AG04450 (cell line): ENCODE measurements around the gene CSNK2B. TPM values are rescaled to one million over a fixed set of nuclear protein-coding genes. Genes with fewer than 3 reads are reported as not detected.
A peak's percentile ranks its signal among the peaks of the same experiment; 100 is the strongest.

Source experiments
- CTCF ChIA-PET: fragments of 300-600, 350-600 bp; formaldehyde crosslinking; extraction: SDS; loops from one replicate; lab custom pipeline; 2022; ENCODE audit warnings: antibody characterized with exemption, inconsistent platforms; lab: Charles Lee
- POLR2A ChIA-PET: fragments of 350-600 bp; formaldehyde crosslinking; extraction: SDS; loops from one replicate; lab custom pipeline; 2021; ENCODE audit warnings: antibody characterized with exemption, inconsistent platforms; lab: Yijun Ruan, JAX
- DNase-seq: peaks from one replicate; pipeline ENCODE4 v3.0.0-alpha.2; 2011; ENCODE audit warnings: low read depth, low spot score
- H3K27ac ChIP-seq: one replicate; pipeline ENCODE4 v1.5.1; 2012; ENCODE audit warnings: low read depth, low read length, control low read depth
- H3K27me3 ChIP-seq: one replicate; pipeline ENCODE4 v1.6.0; 2012; ENCODE audit warnings: low read length; ENCODE audit not compliant: control insufficient read depth, insufficient read depth
- H3K4me3 ChIP-seq: 2 replicates; pipeline ENCODE4 v1.5.1; 2011; ENCODE audit warnings: mild to moderate bottlenecking, low read depth, low read length, control low read depth
- H3K9me3 ChIP-seq: 2 replicates; pipeline ENCODE4 v1.5.1; 2012; ENCODE audit warnings: low read length; ENCODE audit not compliant: control insufficient read depth, insufficient read depth
- polyA plus RNA-seq: library from polyadenylated mRNA; depleted of rRNA; stranded (reverse); fragments of >200 nt; gene quantifications from 2 replicates; pipeline ENCODE4 v1.2.3, GENCODE V29; 2011
- TF ChIP-seq, protein P1 (sequence below): IDR thresholded peaks from 2 replicates; pipeline ENCODE4 v1.5.1; 2011; ENCODE audit warnings: low read depth, low read length, control low read depth, inconsistent platforms

The CSNK2B gene
- polyA plus RNA-seq, 1 experiment = 80.1 TPM

DNA sequence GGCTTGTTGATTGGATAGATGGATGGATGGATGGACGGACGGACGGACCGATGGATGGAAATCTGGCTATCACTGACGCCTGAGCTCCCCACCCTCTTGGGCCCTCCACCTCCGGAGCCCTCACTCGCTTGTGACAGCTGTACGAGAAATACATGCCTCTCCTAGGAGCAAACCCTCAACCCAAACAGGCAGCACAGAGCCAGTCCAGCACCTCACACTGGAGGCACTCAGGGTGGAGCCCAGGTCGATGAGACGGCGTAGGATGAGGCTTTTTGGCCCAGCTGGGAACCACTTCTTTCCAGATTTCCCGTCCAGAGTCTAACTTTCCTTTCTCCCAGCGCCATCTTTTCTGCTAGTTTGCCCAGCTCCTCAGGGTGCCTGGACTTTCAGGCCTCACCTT is 17.7 kb downstream of the CSNK2B start:
- H3K27me3 ChIP-seq = no peaks in the 10 kb centered on the region
- POLR2A ChIA-PET = no interaction called here
- DNase-seq = no peak
- CTCF ChIA-PET = no interaction called here
- no peak overlapping the region for H3K27ac ChIP-seq
- H3K4me3 ChIP-seq = no peak overlapping the region
- TF ChIP-seq, protein P1, sequence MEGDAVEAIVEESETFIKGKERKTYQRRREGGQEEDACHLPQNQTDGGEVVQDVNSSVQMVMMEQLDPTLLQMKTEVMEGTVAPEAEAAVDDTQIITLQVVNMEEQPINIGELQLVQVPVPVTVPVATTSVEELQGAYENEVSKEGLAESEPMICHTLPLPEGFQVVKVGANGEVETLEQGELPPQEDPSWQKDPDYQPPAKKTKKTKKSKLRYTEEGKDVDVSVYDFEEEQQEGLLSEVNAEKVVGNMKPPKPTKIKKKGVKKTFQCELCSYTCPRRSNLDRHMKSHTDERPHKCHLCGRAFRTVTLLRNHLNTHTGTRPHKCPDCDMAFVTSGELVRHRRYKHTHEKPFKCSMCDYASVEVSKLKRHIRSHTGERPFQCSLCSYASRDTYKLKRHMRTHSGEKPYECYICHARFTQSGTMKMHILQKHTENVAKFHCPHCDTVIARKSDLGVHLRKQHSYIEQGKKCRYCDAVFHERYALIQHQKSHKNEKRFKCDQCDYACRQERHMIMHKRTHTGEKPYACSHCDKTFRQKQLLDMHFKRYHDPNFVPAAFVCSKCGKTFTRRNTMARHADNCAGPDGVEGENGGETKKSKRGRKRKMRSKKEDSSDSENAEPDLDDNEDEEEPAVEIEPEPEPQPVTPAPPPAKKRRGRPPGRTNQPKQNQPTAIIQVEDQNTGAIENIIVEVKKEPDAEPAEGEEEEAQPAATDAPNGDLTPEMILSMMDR = no peak
- H3K9me3 ChIP-seq = no peaks in the 10 kb centered on the region

DNA sequence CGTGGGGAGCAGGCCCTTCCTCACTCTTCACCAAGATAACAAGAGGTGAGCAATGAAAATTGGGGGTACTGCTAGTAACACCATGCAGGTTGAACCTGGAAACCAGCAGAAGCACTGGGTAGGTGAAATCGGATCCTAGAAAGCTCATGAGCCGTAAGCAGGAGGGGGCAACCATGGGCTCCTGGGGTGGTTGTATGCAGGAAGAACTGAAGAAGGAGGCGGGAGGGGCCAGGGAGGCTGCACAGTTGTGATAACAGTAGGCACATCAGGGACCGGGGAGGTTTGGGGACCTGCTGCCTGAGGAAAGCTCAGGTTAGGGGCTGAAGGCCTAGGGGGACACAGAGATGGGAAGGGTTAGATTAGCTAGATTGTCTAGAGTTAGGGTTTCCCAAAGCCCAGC is 20.6 kb downstream of the CSNK2B start:
- no peak for DNase-seq
- Histone ChIP-seq H3K27me3 (no peaks in the 10 kb centered on the region), H3K27ac (no peak overlapping the region), H3K4me3 (no peak overlapping the region), H3K9me3 (no peaks in the 10 kb centered on the region)
- TF ChIP-seq, protein P1 = no peak
- CTCF ChIA-PET = no interaction called here
- POLR2A ChIA-PET = no interaction called here

DNA sequence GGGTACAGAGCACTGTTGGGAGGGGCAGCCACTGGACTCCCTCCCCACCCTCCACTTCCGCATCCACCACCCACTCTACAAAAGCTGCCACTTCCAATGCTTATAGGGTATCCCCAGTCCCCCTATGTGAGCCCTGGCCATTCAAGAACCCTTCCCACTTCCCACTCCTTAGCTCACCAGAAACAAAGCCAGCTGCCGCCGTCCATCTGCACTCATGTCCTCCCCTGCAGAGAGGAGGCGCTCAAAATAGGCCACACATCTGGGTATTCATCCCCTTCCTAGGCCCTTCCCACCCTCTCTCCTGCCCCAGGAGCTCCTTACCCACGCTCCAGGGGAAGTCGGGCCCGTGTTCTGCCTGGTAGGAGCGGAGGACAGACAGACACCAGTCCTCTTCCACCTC is 21.4 kb downstream of the CSNK2B start:
- Histone ChIP-seq H3K9me3 (no peaks in the 10 kb centered on the region), H3K4me3 (no peak overlapping the region), H3K27me3 (no peaks in the 10 kb centered on the region), H3K27ac (no peak overlapping the region)
- CTCF ChIA-PET = no interaction called here
- TF ChIP-seq, protein P1 = no peak
- DNase-seq = no peak
- POLR2A ChIA-PET = no interaction called here

DNA sequence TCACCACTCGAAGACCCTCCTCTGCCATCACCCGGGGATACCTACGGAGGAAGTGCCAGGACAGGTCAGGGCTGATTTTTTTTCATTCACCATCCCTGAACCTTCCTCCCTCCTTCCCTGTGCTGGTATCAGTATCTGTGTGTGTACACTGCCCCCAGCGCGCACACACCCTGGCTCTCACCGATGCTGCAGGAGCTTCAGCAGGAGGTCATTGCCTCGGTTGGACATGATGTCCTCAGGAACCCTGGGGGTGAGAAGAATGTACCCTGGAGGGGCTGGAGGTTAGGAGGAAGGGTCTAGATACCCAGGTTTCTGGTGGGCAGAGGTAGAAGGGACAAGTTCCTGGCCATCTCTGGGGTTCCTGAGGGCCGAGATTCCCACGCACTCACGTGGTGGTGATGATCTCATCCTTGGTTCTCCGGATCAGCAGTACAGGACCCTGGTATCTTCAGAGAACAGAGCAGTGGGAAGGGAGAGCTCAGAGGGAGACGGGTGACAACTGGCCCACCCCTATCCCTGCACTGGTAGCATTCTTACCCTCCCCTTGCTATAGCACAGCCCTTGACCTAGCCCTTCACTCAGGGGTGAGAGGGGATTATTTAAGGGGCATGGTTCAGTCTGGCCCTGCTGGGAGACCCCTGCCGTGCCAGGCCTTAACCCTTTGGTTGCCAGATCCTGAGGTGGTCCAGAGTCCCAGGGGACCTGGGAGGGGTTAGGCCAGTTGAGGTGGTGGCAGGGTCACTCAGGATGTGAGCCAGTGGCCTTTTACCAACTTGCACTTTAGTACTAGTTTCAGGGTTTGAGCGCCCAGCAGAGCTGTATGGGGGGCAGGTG is 22.2 kb downstream of the CSNK2B start:
- H3K9me3 ChIP-seq = no peaks in the 10 kb centered on the region
- H3K27ac ChIP-seq = no peak overlapping the region
- DNase-seq = no peak
- H3K4me3 ChIP-seq = no peak overlapping the region
- ChIA-PET CTCF (no interaction called here), POLR2A (no interaction called here)
- TF ChIP-seq, protein P1 = no peak
- H3K27me3 ChIP-seq = no peaks in the 10 kb centered on the region

DNA sequence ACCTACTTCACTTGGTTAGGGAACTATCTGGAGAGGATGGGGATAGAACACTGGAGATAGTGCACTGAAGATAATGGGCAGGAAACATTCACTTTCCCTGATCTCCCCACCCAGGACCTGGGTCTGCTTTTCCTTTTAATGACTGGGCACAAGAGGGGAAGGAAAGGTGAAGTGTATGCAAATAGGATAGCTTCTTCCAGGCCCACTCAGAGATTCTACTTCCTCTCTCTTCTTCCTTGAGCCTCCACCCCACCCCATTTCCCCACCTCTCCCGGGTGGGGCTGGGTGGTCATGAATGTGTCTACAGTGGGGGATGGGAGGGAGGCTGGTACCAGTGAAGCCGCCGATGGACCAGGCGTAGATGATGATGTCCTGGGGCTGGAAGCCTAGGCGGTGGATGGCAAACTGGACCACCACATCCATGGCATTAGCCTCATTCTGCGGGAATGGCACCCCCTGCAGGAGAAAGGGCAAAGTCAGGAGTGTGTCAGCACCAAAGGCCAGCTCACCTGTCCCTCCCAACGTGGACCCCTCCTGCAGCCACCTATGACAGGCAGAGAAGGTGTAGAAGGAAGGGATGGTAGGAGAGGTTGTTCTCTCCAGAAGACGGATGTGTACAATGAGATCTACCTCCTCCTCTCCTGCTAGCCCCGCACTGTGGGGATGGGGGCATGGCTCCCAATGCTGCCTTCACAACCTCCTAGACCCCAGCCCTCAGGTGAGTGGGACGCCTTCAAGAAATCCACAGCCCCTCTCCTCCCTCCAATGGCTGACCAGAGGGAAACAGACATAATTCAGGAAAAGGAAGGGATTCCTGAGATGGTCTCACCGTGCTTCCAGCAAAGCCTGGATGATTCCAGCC is 23.6 kb downstream of the CSNK2B start:
- ChIA-PET CTCF (interaction anchor here (1.1 to 2.4 kb wide), 2 partner anchors 8 to 141 kb away, joined by 6 to 7 read pairs; partner anchors contain the start of gene LY6G5C), POLR2A (interaction anchor here (1.2 kb wide), 1 partner anchor 138 kb away, joined by 3 read pairs; the partner anchor contains the start of gene HSPA1B)
- no peak overlapping the region for H3K27ac ChIP-seq
- H3K27me3 ChIP-seq = no peaks in the 10 kb centered on the region
- TF ChIP-seq, protein P1 = peak; percentile 46
- H3K9me3 ChIP-seq = no peaks in the 10 kb centered on the region
- H3K4me3 ChIP-seq = no peak overlapping the region
- no peak for DNase-seq
